Naive thymus-derived CD4-positive, alpha-beta T cell (primary cell): ENCODE results near the gene ENTPD6. TPM values are rescaled to one million over a fixed set of nuclear protein-coding genes. Genes with fewer than 3 reads are reported as not detected.

Source experiments
- ATAC-seq: fragments of 150-1000 bp; cut with Tn5 transposase; 2 replicates; pipeline ENCODE4 v1.10.0; 2021; ENCODE audit warnings: mild to moderate bottlenecking, moderate library complexity
- CTCF ChIA-PET: fragments of 350-600 bp; sonication (Branson Sonifier 250); formaldehyde crosslinking; loops from one replicate; lab custom pipeline; 2021; ENCODE audit warnings: antibody characterized with exemption; lab: Charles Lee
- POLR2A ChIA-PET: fragments of 350-600 bp; sonication (Branson Sonifier 250); formaldehyde crosslinking; loops from one replicate; lab custom pipeline; 2021; ENCODE audit warnings: antibody characterized with exemption, inconsistent platforms; lab: Charles Lee
- DNase-seq, 9 donors: peaks; one replicate each; pipeline versions ENCODE4 v3.0.0 to v3.0.0-alpha.2; 2020 to 2022; ENCODE audit warnings: mixed read lengths in 1 of 9
- H3K27ac ChIP-seq: one replicate; pipeline ENCODE4 v1.7.0; 2013; ENCODE audit warnings: mild to moderate bottlenecking, low read depth, low read length, moderate library complexity
- H3K27me3 ChIP-seq, 2 donors: one replicate each; pipeline ENCODE4 v1.7.0; 2013; ENCODE audit warnings: low read length in 2 of 2, mild to moderate bottlenecking in 2 of 2, moderate library complexity in 2 of 2; ENCODE audit not compliant: control insufficient read depth in 2 of 2, insufficient read depth in 2 of 2
- H3K36me3 ChIP-seq, 3 experiments: 1 replicate in 2 of 3; 2 replicates in 1 of 3; pipeline ENCODE4 v1.7.0; 2013; ENCODE audit warnings: low read length in 3 of 3, mild to moderate bottlenecking in 3 of 3, moderate library complexity in 1 of 3; ENCODE audit not compliant: insufficient read depth in 3 of 3, control insufficient read depth in 2 of 3
- H3K4me1 ChIP-seq, 2 donors: one replicate each; pipeline ENCODE4 v1.7.0; 2013; ENCODE audit warnings: low read length in 2 of 2, mild to moderate bottlenecking in 2 of 2, moderate library complexity in 1 of 2; ENCODE audit not compliant: control insufficient read depth in 2 of 2, insufficient read depth in 2 of 2
- H3K4me3 ChIP-seq: 2 replicates; pipeline ENCODE4 v1.7.0; 2013; ENCODE audit warnings: mild to moderate bottlenecking, low read length
- H3K9me3 ChIP-seq, 3 experiments: 1 replicate in 2 of 3; 2 replicates in 1 of 3; pipeline ENCODE4 v1.7.0; 2013; ENCODE audit warnings: low read length in 3 of 3; ENCODE audit not compliant: control insufficient read depth in 2 of 3
- H3K27ac Mint-ChIP-seq, 9 donors: one replicate each; pipeline ENCODE4 v1.8.0; 2020 to 2022; ENCODE audit warnings: mixed read lengths in 9 of 9, mild to moderate bottlenecking in 8 of 9, moderate library complexity in 5 of 9, inconsistent platforms in 2 of 9
- H3K27me3 Mint-ChIP-seq, 5 donors: one replicate each; pipeline ENCODE4 v1.8.0; 2021 to 2022; ENCODE audit warnings: mixed read lengths in 5 of 5, mild to moderate bottlenecking in 1 of 5
- H3K36me3 Mint-ChIP-seq, 5 donors: one replicate each; pipeline ENCODE4 v1.8.0; 2020 to 2022; ENCODE audit warnings: mixed read lengths in 5 of 5, mild to moderate bottlenecking in 3 of 5, inconsistent platforms in 1 of 5
- H3K4me1 Mint-ChIP-seq, 7 donors: one replicate each; pipeline ENCODE4 v1.8.0; 2020 to 2022; ENCODE audit warnings: mixed read lengths in 7 of 7, mild to moderate bottlenecking in 3 of 7, inconsistent platforms in 1 of 7
- H3K4me3 Mint-ChIP-seq, 10 donors: one replicate each; pipeline ENCODE4 v1.8.0; 2020 to 2022; ENCODE audit warnings: mild to moderate bottlenecking in 10 of 10, mixed read lengths in 10 of 10, moderate library complexity in 6 of 10, inconsistent platforms in 2 of 10
- H3K9me3 Mint-ChIP-seq, 11 donors: one replicate each; pipeline ENCODE4 v1.8.0; 2020 to 2022; ENCODE audit warnings: mixed read lengths in 11 of 11, mild to moderate bottlenecking in 4 of 11, inconsistent platforms in 1 of 11, moderate library complexity in 1 of 11
- intact Hi-C, 2 donors: fragments of 100-400 bp; cut with micrococcal nuclease; formaldehyde crosslinking; loops; one replicate each; pipeline ENCODE4 v1.15.1; 2023
- polyA plus RNA-seq, 2 donors: library from polyadenylated mRNA; unstranded; fragments of 300-500 nt; fragmentation: Illumina TruSeq; gene quantifications; one replicate each; pipeline ENCODE4 v1.2.3, GENCODE V29; 2021
- total RNA-seq, 6 experiments: library from RNA in 5 of 6; stranded (reverse) in 5 of 6; gene quantifications; 1 replicate in 5 of 6; 2 replicates in 1 of 6; pipeline ENCODE4 v1.2.3 and lab custom pipeline; 2021 to 2026

ENTPD6 gene
- total and polyA plus RNA-seq, 7 experiments from 2014 or later = 41.1 to 108 (median 68.6) TPM

- Histone ChIP-seq H3K27me3 (no peaks in the 10 kb centered on the region), H3K4me3 (no peak overlapping the region), H3K4me1 (no peaks in the 10 kb centered on the region), H3K9me3 (no peaks in the 10 kb centered on the region), H3K36me3 (peaks cover 0 to 51% (median 18%) of the 10 kb centered on the region in 3 experiments), H3K27ac (no peak overlapping the region)
- H3K4me1 Mint-ChIP-seq = peaks cover 0 to 23% (median 16%) of the 10 kb centered on the region in 7 donors
- DNase-seq (peak in 1 of 9 donors; percentile 8), ATAC-seq (no peak)
- ChIA-PET POLR2A (interaction anchor here (0.7 to 1.2 kb wide), 2 partner anchors 9 to 18 kb away, joined by 3 read pairs; no protein-coding TSS in a partner anchor), CTCF (interaction anchor here (0.5 kb wide), 1 partner anchor 727 kb away, joined by 4 read pairs; no protein-coding TSS in a partner anchor)
- no peaks in the 10 kb centered on the region for H3K27me3 Mint-ChIP-seq
- intact Hi-C loops = no loop called here
- H3K4me3 Mint-ChIP-seq = no peak overlapping the region
- H3K9me3 Mint-ChIP-seq = no peaks in the 10 kb centered on the region
- H3K36me3 Mint-ChIP-seq = peaks cover 13 to 43% (median 16%) of the 10 kb centered on the region in 5 donors
- H3K27ac Mint-ChIP-seq = peak overlapping the region in 1 of 9 donors; percentile 8
Measured at GRCh38 chr20:25269057-25269832, 73.7 kb downstream of the ENTPD6 start.

- ChIA-PET CTCF (no interaction called here), POLR2A (interaction anchor here (0.7 kb wide), 1 partner anchor 19 kb away, joined by 3 read pairs; no protein-coding TSS in a partner anchor)
- Histone ChIP-seq H3K4me1 (no peaks in the 10 kb centered on the region), H3K9me3 (no peaks in the 10 kb centered on the region), H3K36me3 (peaks cover 0 to 57% (median 18%) of the 10 kb centered on the region in 3 experiments), H3K27me3 (no peaks in the 10 kb centered on the region), H3K27ac (no peak overlapping the region), H3K4me3 (no peak overlapping the region)
- intact Hi-C loops = no loop called here
- Mint-ChIP-seq H3K27me3 (no peaks in the 10 kb centered on the region), H3K4me3 (no peak overlapping the region), H3K4me1 (peaks cover 0 to 23% (median 16%) of the 10 kb centered on the region in 7 donors), H3K36me3 (peaks cover 7 to 44% (median 18%) of the 10 kb centered on the region in 5 donors), H3K27ac (peak overlapping the region in 1 of 9 donors; percentile 60), H3K9me3 (no peaks in the 10 kb centered on the region)
- no peak for ATAC-seq
- DNase-seq = peak in 1 of 9 donors; percentile 14
Measured at GRCh38 chr20:25269833-25270170, 74.3 kb downstream of the ENTPD6 start.

GRCh38 chr20:25270829-25271251 is 75.3 kb downstream of the ENTPD6 start:
- H3K27ac Mint-ChIP-seq = no peak overlapping the region
- POLR2A ChIA-PET = no interaction called here
- ATAC-seq = no peak

GRCh38 chr20:25271486-25272222 is 76.1 kb downstream of the ENTPD6 start:
- H3K27me3 ChIP-seq = no peaks in the 10 kb centered on the region
- Mint-ChIP-seq H3K9me3 (no peaks in the 10 kb centered on the region), H3K27me3 (no peaks in the 10 kb centered on the region), H3K4me1 (peaks cover 0 to 15% (median 11%) of the 10 kb centered on the region in 7 donors), H3K4me3 (no peak overlapping the region), H3K27ac (no peak overlapping the region), H3K36me3 (peaks cover 5 to 44% (median 18%) of the 10 kb centered on the region in 5 donors)
- DNase-seq = no peak
- H3K4me3 ChIP-seq = no peak overlapping the region
- POLR2A ChIA-PET = no interaction called here
- intact Hi-C loops = no loop called here
- no peak overlapping the region for H3K27ac ChIP-seq
- peaks cover 0 to 75% (median 18%) of the 10 kb centered on the region in 3 experiments for H3K36me3 ChIP-seq
- no peaks in the 10 kb centered on the region for H3K9me3 ChIP-seq
- ATAC-seq = no peak
- H3K4me1 ChIP-seq = no peaks in the 10 kb centered on the region
- CTCF ChIA-PET = no interaction called here

More at GRCh38 chr20:25270829-25271251, 75.3 kb downstream of the ENTPD6 start:
- Mint-ChIP-seq H3K36me3 (peaks cover 5 to 44% (median 18%) of the 10 kb centered on the region in 5 donors), H3K4me3 (no peak overlapping the region), H3K9me3 (no peaks in the 10 kb centered on the region), H3K4me1 (peaks cover 0 to 22% (median 16%) of the 10 kb centered on the region in 7 donors), H3K27me3 (no peaks in the 10 kb centered on the region)
- CTCF ChIA-PET = no interaction called here
- Histone ChIP-seq H3K4me3 (no peak overlapping the region), H3K4me1 (no peaks in the 10 kb centered on the region), H3K9me3 (no peaks in the 10 kb centered on the region), H3K36me3 (peaks cover 0 to 67% (median 18%) of the 10 kb centered on the region in 3 experiments), H3K27ac (no peak overlapping the region), H3K27me3 (no peaks in the 10 kb centered on the region)
- DNase-seq = no peak
- intact Hi-C loops = no loop called here

GRCh38 chr20:25272223-25273000 is 76.9 kb downstream of the ENTPD6 start:
- POLR2A ChIA-PET = no interaction called here
- no peak overlapping the region for H3K4me3 ChIP-seq
- no peak overlapping the region for H3K27ac ChIP-seq
- DNase-seq (no peak), ATAC-seq (no peak)
- Mint-ChIP-seq H3K27ac (peak overlapping the region in 1 of 9 donors; percentile 13), H3K27me3 (no peaks in the 10 kb centered on the region), H3K36me3 (peaks cover 3 to 40% (median 18%) of the 10 kb centered on the region in 5 donors), H3K4me1 (peaks cover 0 to 8% (median 4%) of the 10 kb centered on the region in 7 donors), H3K4me3 (no peak overlapping the region), H3K9me3 (no peaks in the 10 kb centered on the region)
- no peaks in the 10 kb centered on the region for H3K4me1 ChIP-seq
- H3K9me3 ChIP-seq = no peaks in the 10 kb centered on the region
- intact Hi-C loops = no loop called here
- H3K36me3 ChIP-seq = peaks cover 0 to 83% (median 18%) of the 10 kb centered on the region in 3 experiments
- H3K27me3 ChIP-seq = no peaks in the 10 kb centered on the region
- CTCF ChIA-PET = no interaction called here

- H3K36me3 ChIP-seq = peaks cover 0 to 89% (median 18%) of the 10 kb centered on the region in 3 experiments
- no peak overlapping the region for H3K27ac ChIP-seq
- no peaks in the 10 kb centered on the region for H3K9me3 ChIP-seq
- ATAC-seq (no peak), DNase-seq (no peak)
- H3K4me1 ChIP-seq = no peaks in the 10 kb centered on the region
- no peaks in the 10 kb centered on the region for H3K27me3 ChIP-seq
- ChIA-PET POLR2A (no interaction called here), CTCF (no interaction called here)
- Mint-ChIP-seq H3K27ac (no peak overlapping the region), H3K36me3 (peaks cover 3 to 43% (median 18%) of the 10 kb centered on the region in 5 donors), H3K27me3 (no peaks in the 10 kb centered on the region), H3K4me1 (peaks cover 0 to 2% (median 0%) of the 10 kb centered on the region in 7 donors), H3K4me3 (no peak overlapping the region), H3K9me3 (no peaks in the 10 kb centered on the region)
- intact Hi-C loops = no loop called here
- no peak overlapping the region for H3K4me3 ChIP-seq
Measured at GRCh38 chr20:25273046-25273445, 77.5 kb downstream of the ENTPD6 start.
